Stimulated activated CD8-positive, alpha-beta memory T cell treated with anti-CD3 and anti-CD28 coated beads, Interleukin-4, amount 100 ng/mL, for 1 hour (primary cell): ENCODE results near the gene SNAPC2.
A peak's percentile ranks its signal among the peaks of the same experiment; 100 is the strongest.
"Not testable (repeated sequence)": the region's sequence is repeated elsewhere in the genome, so short reads cannot be mapped to it uniquely, and the experiment has no call there.

Experiments used
- DNase-seq, 2 donors: peaks; one replicate each; pipeline ENCODE4 v3.0.0-alpha.2; 2020; ENCODE audit warnings: low read depth in 2 of 2, low spot score in 1 of 2

SNAPC2 gene

DNA sequence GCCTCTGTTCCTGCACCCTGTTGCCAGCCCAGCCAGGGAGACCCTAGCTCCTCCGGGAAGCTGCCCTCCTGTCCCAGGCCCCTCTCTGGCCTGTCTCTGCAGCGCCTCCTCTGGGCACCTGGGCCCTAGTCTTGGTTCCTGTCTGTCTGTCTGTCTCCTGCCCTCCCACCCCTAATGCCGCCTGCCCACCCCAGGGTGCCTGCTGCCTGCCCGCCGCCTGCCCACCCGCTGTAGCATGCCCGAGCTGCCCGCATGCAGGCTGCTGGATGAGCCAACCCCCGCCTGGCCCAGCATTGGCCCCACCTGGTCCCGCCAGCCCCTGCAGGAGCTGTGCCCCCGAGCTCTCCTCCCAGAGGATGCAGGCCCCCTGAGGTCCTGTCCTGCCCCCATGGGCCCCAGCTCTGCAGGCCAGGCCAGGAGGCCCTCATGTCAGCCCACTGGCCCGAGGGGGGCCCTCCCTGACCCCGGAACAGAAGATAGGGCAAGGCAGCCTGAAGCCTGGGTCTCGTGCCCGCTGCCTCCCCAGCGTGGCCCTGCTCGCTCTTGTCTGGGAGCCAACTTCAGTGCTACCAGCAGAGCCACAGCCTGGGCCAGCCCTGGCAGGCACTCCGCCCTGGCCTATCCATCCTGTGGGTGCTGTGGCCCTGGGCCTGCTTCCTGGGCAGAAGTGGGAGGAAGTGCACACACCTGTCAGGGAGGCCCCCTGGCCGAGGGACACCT, 11.2 kb upstream of the SNAPC2 start:
- no peak for DNase-seq

DNA sequence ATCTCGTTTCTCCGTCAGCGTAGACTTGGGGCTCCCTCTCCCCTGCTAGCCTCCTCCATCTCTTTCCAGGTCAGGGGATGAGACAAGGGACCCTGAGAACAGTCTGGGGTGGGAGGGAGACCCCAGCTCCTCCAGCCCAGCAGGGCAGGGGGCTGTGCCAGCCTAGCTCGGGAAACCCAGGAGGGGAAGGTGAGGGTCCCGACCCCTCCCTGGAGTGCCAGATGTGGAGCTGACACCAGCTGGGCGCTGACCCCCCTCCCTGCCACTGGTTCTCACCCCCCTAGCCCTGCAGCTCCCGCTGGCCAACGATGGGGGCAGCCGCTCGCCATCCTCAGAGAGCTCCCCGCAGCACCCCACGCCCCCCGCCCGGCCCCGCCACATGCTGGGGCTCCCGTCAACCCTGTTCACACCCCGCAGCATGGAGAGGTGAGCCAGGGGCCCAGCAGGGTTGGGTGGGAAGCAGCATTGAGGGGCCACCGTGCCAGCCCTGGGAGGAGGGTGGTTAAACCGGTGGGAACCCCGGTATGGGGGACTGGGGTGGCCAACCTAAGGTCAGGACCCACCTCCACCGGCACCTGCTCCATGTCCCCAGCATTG, 10.6 kb upstream of the SNAPC2 start:
- no peak for DNase-seq

DNA sequence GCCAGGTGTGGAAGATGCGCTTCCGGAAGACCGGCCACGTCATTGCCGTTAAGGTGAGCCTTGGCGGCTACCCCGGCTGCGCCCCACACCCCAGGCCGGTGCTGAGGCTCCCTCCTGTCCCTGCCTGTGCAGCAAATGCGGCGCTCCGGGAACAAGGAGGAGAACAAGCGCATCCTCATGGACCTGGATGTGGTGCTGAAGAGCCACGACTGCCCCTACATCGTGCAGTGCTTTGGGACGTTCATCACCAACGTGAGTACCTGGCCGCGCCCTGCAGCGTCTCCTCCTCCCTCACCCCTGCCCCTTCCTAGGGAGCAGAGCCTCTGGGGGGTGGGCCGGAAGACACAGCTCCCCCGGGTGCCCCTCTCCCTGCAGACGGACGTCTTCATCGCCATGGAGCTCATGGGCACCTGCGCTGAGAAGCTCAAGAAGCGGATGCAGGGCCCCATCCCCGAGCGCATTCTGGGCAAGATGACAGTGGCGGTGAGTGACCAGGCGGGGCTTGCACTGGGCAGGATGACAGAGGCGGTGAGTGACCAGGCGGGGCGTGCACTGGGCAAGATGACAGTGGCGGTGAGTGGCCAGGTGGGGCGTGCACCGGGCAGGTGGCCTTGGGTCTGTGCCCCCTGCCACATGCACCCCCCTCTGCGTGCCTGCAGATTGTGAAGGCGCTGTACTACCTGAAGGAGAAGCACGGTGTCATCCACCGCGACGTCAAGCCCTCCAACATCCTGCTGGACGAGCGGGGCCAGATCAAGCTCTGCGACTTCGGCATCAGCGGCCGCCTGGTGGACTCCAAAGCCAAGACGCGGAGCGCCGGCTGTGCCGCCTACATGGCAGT, 9.6 kb upstream of the SNAPC2 start:
- no peak for DNase-seq

DNA sequence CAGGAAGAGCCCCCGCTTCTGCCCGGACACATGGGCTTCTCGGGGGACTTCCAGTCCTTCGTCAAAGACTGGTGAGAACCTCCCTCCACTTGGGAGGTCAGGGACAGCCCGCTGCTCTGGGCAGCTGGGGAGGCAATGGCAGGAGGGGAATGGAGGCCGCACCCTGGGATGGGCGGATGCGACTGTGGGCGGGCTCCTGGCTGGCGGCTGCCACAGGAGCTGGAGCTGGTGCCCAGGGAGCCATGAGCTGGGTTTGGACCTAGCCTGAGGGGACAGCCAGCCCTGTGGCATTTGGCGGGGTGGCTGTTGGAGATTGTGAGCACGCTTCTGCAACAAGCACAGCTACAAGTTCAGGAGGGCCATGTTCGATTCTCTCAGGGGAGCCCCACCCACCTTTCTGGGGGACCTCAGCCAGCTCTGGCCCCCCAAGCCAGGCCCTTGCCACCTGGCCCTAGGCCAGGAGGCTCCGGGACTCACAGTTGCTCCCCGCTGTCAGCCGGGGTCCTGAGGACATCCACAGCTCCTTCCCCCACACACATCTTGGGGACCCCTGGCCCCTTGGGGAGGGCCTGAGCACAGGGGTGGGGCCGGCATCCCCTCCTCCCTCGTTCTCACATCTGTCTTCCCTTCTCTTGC, 8.5 kb upstream of the SNAPC2 start:
- no peak for DNase-seq

DNA sequence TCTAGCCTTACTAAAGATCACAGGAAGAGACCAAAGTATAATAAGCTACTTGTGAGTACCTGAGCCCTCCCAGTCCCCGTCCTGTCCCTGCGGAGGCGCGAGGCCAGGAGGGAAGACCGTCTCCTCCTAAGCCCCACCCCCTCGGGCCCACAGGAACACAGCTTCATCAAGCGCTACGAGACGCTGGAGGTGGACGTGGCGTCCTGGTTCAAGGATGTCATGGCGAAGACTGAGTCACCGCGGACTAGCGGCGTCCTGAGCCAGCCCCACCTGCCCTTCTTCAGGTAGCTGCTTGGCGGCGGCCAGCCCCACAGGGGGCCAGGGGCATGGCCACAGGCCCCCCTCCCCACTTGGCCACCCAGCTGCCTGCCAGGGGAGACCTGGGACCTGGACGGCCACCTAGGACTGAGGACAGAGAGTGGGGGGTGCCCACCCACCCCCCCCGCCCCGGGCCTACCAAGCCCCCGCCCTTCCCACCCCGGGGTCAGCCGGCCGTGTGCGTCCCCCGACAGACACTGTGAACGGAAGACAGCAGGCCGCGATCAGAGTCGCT, 7.9 kb upstream of the SNAPC2 start:
- no peak for DNase-seq

DNA sequence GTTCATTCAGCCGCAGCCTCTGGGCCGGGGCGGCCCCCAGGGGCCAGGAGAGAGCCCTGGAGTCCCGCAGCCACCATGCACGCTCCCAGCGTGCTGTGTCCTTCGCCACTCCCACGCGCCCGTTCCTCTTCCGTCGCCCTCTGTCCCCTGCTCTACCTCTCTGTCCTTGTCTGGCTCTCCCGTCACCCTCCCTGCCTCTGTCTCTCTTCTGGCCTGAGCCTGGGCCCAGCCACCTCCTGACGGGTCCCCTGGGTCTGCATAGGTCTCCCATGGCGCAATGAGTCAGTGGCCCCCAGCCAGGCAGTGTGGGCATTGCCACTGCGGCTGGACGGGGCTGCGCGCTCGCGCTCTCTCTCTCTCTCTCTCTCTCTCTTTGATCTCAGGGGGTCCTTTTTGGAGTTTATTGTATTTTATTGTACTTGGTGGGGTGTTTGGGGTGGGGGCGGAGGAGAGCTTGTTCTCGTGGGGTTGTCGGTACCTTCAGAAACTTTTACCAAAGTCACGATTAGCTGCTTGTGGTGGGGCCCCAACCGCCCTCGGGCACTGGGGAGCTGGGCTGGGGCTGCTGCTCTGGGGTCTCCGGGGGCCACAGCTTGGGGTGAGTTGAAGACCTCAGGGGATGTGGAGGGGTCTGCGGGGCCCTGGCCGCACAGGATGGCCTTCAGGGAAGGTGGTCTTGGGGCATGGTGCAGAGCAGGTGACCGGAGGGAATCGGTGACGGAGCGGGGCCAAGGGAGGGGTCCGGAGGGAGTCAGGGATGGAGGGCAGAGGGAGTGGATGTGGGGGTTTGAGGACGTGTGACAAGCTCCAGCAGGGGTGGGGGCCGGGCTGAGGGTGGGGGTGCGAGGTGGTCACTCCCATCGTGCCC, 7.2 kb upstream of the SNAPC2 start:
- no peak for DNase-seq

DNA sequence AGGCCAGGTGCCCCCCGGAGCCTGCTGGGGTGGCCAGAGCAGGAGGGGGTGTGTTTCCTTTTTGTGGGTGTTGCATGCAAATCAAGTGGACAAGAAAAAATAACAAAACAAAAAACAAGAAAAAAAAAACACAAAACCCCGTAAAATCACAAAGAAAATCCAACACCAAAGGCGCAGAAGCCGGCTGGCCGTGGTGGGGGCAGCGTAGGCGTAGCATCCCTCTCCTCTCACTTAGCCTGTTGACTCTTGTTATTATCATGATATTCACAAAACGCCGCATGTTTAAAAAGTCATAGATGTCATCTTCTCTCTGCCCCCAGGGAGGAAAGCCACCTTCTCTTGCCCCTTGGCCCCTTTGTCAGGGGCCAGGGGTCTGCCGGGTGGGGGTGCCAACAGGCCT, 6.5 kb upstream of the SNAPC2 start:
- DNase-seq: no peak

DNA sequence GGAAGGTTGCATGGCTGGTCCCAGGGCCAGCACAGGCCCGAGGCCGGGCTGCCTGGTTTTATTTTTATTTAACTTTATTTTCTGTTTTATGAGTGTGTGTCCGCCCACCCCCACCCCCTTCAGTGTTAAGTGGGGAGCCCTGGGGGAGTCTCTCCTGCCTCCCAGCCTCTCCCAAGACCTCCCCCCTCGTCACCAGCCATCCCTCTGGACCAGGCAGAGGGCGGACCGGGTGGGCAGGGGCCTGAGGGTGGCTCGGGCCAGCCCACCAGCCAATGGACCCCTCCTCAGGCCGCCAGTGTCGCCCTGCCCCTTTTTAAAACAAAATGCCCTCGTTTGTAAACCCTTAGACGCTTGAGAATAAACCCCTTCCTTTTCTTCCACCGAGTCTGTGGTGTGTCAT, 6.0 kb upstream of the SNAPC2 start:
- DNase-seq: no peak

DNA sequence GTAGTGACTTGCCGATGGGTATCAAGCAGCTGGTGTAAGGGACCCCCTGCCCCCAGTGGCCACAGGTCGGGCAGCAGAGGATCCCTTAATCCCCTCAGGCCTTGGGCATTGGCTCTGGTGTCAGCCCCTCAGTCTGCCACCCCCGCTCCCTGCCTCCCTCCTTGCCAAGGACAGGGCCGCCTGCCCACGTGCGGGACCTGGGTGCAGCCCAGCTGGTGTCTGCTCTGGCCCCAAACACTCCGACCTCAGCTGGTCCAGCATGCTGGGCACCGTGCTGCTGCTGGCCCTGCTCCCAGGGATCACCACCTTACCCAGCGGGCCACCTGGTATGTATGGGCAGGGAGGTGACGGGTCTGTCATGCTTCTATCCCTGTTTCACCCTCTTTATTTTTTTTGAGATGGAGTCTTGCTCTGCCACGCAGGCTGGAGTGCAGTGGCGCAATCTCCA, 5.5 kb upstream of the SNAPC2 start, which contains the start of gene TGFBR3L:
TGFBR3L (plus strand) TSS at position 233 of the 448 bp plus-strand sequence.
- DNase-seq: no peak

DNA sequence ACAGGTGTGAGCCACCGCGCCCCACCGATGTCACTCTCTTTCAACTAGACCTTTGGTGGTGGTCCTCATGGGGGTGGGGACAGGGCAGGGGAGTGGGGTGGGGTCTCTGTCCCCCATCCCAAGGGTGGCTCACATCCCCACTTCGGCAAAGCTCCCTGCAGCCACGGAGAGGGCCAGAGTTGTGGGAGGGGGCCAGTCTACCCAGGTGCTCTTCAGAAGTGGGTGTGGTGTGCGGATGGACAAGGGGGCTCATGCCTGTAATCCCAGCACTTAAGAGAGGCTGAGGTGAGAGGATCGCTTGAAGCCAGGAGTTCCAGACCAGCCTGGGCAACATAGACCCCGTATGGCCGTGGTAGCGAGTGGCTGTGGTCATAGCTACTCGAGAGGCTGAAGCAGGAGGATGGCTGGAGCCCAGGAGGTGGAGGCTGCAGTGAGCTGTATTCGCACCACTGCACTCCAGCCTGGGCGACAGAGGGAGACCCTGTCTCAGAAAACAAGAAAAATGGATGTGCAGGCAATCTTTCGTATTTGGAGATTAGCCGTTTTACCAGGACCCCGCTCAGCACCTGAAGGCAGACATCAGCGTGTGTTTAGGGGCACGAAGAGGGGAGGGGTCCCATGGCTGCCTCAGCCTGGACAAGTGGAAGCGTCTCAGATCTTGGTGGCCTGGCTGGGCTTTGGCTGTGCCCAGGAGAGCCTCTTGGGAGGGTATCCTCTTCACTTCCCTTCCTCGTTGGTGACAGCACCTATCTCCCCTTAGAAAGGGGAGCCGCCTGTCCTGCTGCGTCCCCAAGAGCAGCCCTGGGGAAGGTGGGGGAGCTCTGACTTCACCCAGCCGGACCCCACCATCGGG, 4.7 kb upstream of the SNAPC2 start:
- DNase-seq: no peak

DNA sequence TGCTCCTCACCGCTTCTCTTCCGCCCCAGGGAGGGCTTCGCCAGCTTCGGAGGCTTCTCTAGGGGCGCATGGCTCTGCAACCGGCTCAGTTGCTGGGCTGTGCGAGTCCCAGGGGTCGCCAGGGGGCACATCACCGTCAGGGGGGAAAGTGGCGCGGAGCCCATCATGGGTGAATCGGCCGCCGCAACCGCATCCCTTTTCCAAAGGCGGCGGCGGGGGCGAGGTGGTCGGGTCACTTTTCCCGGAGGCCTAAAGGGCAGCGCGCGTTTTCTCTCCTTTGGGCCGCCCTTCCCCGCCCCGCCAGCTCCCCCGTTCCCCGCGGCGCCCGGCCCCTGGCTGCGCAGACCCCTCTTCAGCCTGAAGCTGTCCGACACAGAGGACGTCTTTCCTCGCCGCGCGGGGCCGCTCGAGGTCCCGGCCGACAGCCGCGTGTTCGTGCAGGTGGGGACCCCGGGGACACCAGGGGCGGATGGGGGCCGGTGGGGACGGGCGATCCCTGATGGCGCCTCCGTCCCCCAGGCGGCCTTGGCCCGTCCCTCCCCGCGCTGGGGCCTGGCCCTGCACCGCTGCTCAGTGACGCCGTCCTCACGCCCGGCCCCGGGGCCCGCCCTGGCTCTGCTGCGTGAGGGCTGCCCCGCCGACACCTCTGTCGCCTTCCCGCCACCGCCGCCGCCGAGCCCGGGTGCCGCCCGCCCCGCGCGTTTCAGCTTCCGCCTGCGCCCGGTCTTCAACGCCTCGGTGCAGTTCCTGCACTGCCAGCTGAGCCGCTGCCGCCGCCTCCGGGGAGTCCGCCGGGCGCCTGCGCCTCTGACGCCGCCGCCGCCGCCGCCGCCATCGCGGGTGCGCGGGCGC, 3.8 kb upstream of the SNAPC2 start:
- no peak for DNase-seq

DNA sequence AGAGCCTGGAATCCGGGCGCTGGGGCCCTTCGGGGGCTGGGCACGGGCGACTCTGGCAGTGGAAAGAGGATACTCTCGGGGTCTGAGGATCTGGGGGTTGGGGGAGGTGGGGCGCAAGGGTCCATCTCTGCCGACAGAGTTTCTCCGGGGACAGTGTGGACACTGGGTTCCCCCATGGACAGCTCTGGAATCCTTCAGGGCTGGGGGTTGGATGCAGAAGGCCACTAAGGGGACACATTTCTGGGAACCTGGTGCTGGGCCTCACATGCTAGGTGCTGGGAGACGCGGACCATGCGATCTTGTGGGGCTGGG, 3.2 kb upstream of the SNAPC2 start:
- DNase-seq: no peak

DNA sequence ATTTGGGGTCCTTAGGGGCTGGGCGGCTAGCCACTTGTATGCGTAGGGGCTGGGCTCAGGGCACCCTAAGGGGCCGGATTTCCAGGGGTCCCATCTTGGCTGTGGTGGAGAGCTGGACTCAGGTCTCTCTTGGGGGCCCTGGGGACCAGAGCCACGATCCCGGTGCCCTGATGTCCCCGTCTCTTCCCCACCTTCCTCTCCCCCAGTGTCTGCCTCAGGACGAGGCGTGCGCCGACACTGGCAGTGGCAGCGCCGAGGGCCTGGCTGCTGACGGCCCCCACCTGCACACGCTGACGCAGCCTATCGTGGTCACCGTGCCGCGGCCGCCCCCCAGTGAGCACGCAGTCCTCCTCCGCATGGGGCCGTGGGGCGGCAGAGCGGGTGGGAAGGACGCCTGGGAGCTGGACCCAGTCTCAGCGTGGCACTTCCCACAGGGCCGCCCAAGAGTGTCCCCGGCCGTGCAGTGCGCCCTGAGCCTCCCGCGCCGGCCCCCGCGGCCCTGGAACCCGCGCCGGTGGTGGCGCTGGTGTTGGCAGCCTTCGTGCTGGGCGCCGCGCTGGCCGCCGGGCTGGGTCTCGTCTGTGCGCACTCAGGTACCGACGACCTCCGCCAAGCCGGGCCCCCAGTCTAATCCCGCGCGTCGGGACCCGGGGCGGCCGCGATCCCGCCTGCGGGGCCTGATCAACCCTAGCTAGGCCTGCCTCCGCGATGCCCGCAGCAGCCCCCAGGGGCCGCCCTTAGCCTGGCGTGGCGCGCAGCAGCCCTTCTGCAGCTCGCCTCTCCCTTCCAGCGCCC, 2.7 kb upstream of the SNAPC2 start:
- DNase-seq: no peak

DNA sequence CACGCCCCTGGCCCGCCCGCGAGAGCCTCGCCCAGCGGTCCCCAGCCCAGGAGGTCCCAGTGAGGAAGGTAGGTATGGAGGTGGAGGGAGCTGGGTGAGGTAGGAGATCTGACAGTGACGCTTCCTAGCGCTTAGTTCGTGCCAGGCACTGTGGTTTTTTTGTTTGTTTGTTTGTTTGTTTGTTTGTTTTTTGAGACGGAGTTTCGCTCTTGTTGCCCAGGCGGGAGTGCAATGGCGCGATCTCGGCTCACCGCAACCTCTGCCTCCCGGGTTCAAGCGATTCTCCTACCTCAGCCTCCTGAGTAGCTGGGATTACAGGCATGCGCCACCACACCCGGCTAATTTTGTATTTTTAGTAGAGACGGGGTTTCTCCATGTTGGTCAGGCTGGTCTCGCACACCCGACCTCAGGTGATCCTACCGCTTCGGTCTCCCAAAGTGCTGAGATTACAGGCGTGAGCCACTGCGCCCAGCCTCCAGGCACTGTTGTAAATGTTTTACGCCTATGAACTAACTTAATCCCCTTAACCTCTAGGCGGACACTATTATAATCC, 2.0 kb upstream of the SNAPC2 start:
- DNase-seq: not testable (repeated sequence)

DNA sequence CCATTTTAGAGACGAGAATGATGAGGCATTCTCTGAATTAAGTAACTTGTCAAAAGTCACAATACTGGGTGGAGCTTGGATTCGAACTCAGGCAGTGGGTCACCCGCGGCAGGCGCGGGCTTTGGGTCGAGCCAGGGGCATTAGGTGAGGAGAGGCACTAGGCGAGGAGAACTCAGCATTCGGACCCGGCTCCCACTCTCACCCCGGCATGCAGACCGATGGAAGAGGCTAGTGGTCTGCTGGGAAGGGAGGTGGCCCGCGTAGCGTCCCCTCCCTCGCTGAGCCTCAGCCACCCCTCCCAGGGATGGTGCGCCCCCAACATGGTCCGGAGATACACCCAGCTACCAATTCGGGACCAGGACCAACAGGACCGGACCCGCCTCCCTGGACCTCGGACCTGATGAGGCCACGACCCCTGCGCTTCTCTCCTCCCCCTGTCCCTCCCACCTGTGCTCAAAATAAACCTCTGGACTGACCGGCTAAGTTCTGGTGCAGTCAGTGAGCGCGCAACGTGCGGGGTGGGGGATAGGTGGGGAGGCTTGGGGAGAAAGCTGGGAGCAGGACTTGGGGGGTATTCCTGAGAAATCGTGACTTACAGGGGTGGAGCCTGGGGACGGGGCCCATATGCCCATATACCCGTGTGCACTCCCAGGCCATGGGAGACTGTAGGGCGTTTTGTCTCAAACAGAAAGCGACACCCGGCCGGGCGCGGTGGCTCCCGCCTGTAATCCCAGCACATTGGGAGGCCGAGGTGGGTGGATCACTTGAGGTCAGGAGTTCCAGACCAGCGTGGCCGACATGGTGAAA, 1.3 kb upstream of the SNAPC2 start:
- DNase-seq: no peak

DNA sequence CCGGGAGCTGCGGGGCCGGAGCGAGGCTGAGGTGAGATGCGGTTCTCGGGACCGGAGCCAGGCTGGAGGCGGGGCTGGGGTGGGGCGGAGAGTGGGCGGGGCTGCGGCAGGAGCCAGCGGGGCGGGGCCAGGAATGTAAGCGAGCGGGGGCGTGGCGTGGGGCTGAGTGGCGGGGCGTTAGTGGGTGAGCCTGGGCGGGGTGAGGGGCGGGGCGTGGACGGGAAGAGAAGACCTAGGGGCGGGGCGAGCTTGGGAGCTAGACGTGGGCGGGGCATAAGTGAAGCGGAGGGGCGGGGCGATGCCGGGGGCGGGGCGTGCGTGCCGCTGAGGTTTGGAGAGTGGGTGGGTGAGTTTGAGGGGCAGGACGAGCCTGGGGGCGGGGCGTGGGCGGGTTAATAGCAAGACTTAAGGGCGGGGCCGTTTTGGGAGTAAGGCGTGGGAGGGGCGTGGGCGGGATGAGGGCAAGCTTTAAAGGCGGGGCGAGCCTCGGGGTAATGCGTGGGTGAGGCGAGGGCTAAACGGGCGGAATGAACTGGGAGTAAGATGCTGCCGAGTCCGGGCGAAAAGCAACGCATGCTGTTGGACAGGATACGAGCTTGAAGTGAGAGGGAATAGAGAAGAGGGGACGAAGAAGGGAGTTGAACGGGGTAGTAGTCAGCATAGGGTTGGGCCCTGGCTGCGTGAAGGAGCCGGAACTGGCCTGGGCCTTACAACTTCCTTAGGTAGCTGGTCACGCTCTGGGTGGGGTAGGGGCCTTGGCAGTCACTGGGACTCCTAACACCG, 572 bp downstream of the SNAPC2 start:
- peak; percentile 100 for DNase-seq
